B cell (primary cell): ENCODE data around the gene CRHR1.

Source experiments
- CTCF ChIP-seq: fragments of 200-600 bp; IDR thresholded peaks from one replicate; pipeline ENCODE4 v1.8.0; 2022; ENCODE audit warnings: antibody characterized with exemption, mild to moderate bottlenecking
- EZH2 ChIP-seq: IDR thresholded peaks from 2 replicates; pipeline ENCODE4 v1.6.1; 2012; ENCODE audit warnings: borderline replicate concordance, low read depth, mild to moderate bottlenecking, moderate library complexity, low read length; ENCODE audit not compliant: insufficient read depth, poor library complexity, severe bottlenecking

DNA sequence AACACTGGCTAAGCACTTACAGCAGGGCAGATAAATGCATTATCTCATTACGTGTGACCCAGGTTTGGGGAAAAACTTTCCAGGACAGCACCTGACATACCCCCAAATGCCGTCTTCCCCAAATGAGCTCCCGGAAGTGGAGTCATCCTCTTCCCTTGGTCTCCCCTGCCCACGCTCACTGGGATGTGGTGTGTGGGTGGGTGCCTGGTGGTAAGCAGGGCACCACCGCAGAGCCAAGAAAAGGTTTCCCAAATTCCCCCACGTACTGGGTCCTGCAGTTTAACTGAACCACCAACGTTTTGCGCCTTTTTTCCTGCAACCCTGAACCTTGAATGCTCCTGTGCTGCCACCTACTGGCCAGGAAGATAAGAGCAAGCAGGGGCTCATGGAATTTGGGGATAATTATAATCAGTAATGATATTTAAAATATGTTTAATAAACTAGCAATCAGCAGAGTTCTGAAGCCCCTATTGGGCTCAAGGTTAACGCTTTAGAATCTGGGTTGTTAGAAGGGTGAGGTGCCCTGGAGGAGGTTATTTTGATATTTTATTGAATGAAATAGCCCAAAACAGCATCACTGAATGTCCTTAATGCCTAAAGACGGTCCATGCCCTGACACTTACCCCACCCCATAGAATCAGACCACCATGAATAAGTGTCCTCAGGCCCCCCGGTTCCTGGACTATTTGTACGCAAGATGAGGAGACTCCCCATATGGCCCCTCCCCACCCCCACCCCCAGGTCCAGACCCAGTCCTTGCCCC is 68.6 kb downstream of the CRHR1 start:
- TF ChIP-seq EZH2 = no peak
- peak; percentile 90 for TF ChIP-seq CTCF
